CD4-positive, alpha-beta memory T cell (primary cell): ENCODE results near the gene RNF138. TPM values are rescaled to one million over a fixed set of nuclear protein-coding genes. Genes with fewer than 3 reads are reported as not detected.

Experiments used
- CTCF ChIA-PET: fragments of 350-600 bp; sonication (Branson Sonifier 250); formaldehyde crosslinking; loops from one replicate; lab custom pipeline; 2021; ENCODE audit warnings: inconsistent platforms; ENCODE audit not compliant: partially characterized antibody; lab: Charles Lee
- POLR2A ChIA-PET: fragments of 350-600 bp; sonication (Branson Sonifier 250); formaldehyde crosslinking; loops from one replicate; lab custom pipeline; 2021; ENCODE audit not compliant: partially characterized antibody; lab: Charles Lee
- DNase-seq, 5 donors: peaks; one replicate each; pipeline versions ENCODE4 v3.0.0 to v3.0.0-alpha.2; 2020 to 2022; ENCODE audit warnings: mixed read lengths in 1 of 5
- H3K27ac ChIP-seq: one replicate; pipeline ENCODE4 v1.7.0; 2013; ENCODE audit warnings: low read depth, low read length
- H3K27me3 ChIP-seq: 2 replicates; pipeline ENCODE4 v1.7.0; 2013; ENCODE audit warnings: mild to moderate bottlenecking, low read length, moderate library complexity; ENCODE audit not compliant: insufficient read depth
- H3K36me3 ChIP-seq: 2 replicates; pipeline ENCODE4 v1.7.0; 2013; ENCODE audit warnings: mild to moderate bottlenecking, low read length, moderate library complexity; ENCODE audit not compliant: insufficient read depth
- H3K4me1 ChIP-seq: 2 replicates; pipeline ENCODE4 v1.7.0; 2013; ENCODE audit warnings: mild to moderate bottlenecking, low read length, moderate library complexity; ENCODE audit not compliant: insufficient read depth
- H3K4me3 ChIP-seq, 2 donors: one replicate each; pipeline ENCODE4 v1.7.0; 2013; ENCODE audit warnings: low read length in 2 of 2, mild to moderate bottlenecking in 1 of 2
- H3K9me3 ChIP-seq, 2 donors: one replicate each; pipeline ENCODE4 v1.7.0; 2013; ENCODE audit warnings: low read length in 2 of 2, control low read depth in 1 of 2; ENCODE audit not compliant: control insufficient read depth in 1 of 2
- H3K27ac Mint-ChIP-seq, 7 donors: one replicate each; pipeline ENCODE4 v1.8.0; 2020 to 2021; ENCODE audit warnings: mixed read lengths in 7 of 7, mild to moderate bottlenecking in 6 of 7, inconsistent platforms in 3 of 7, moderate library complexity in 3 of 7
- H3K27me3 Mint-ChIP-seq, 2 donors: one replicate each; pipeline ENCODE4 v1.8.0; 2020 to 2021; ENCODE audit warnings: mixed read lengths in 2 of 2
- H3K36me3 Mint-ChIP-seq, 2 donors: one replicate each; pipeline ENCODE4 v1.8.0; 2020 to 2021; ENCODE audit warnings: mixed read lengths in 2 of 2, inconsistent platforms in 1 of 2, mild to moderate bottlenecking in 1 of 2
- H3K4me1 Mint-ChIP-seq, 4 donors: one replicate each; pipeline ENCODE4 v1.8.0; 2020 to 2021; ENCODE audit warnings: mixed read lengths in 4 of 4, mild to moderate bottlenecking in 1 of 4
- H3K4me3 Mint-ChIP-seq, 8 donors: one replicate each; pipeline ENCODE4 v1.8.0; 2020 to 2021; ENCODE audit warnings: mixed read lengths in 8 of 8, mild to moderate bottlenecking in 7 of 8, moderate library complexity in 6 of 8, inconsistent platforms in 3 of 8
- H3K9me3 Mint-ChIP-seq, 8 donors: one replicate each; pipeline ENCODE4 v1.8.0; 2020 to 2021; ENCODE audit warnings: mixed read lengths in 8 of 8, mild to moderate bottlenecking in 5 of 8, inconsistent platforms in 3 of 8, moderate library complexity in 1 of 8
- intact Hi-C: fragments of 100-400 bp; cut with micrococcal nuclease; formaldehyde crosslinking; loops from one replicate; pipeline ENCODE4 v1.15.1; 2023
- polyA plus RNA-seq, 2 donors: library from polyadenylated mRNA; unstranded; fragments of 300-500 nt; fragmentation: Illumina TruSeq; gene quantifications; one replicate each; pipeline ENCODE4 v1.2.3, GENCODE V29; 2021
- total RNA-seq, 2 experiments: library from RNA; stranded (reverse); gene quantifications; one replicate each; pipeline ENCODE4 v1.2.3, GENCODE V29; 2021

RNF138 gene
- total and polyA plus RNA-seq, 4 experiments from 2014 or later: 58.1 to 83.2 (median 68.2) TPM

GRCh38 chr18:32093102-32093511 lies 1.4 kb downstream of the RNF138 start:
- Mint-ChIP-seq H3K9me3 (no peaks in the 10 kb centered on the region), H3K4me3 (peak overlapping the region; percentile 90 to 99 (median 97)), H3K4me1 (peaks cover 30 to 58% (median 44%) of the 10 kb centered on the region in 4 donors), H3K27ac (peak overlapping the region; percentile 91 to 99 (median 96)), H3K27me3 (no peaks in the 10 kb centered on the region), H3K36me3 (peaks cover 21 to 36% of the 10 kb centered on the region in 2 donors)
- no peaks in the 10 kb centered on the region for H3K36me3 ChIP-seq
- no peaks in the 10 kb centered on the region for H3K9me3 ChIP-seq
- ChIA-PET POLR2A (interaction anchor here (0.9 to 5.0 kb wide), 8 partner anchors 8 to 150 kb away, joined by 3 to 147 read pairs (median 6); partner anchors contain the start of genes RNF125 and TRAPPC8), CTCF (interaction anchor here (1.1 to 4.9 kb wide), 3 partner anchors 44 to 151 kb away, joined by 3 to 23 read pairs (median 9); partner anchors contain the start of genes RNF125 and TRAPPC8)
- no peaks in the 10 kb centered on the region for H3K27me3 ChIP-seq
- peak; percentile 47 to 58 (median 52) for DNase-seq
- intact Hi-C loops: loop anchor here (2.0 to 10.0 kb wide), 4 partner anchors 20 to 408 kb away; partner anchors contain the start of genes B4GALT6 and GAREM1
- H3K27ac ChIP-seq: peak overlapping the region; percentile 98
- peak overlapping the region; percentile 91 to 96 for H3K4me3 ChIP-seq
- peaks cover 46% of the 10 kb centered on the region for H3K4me1 ChIP-seq

GRCh38 chr18:32093523-32093922 lies 1.8 kb downstream of the RNF138 start:
- Mint-ChIP-seq H3K4me1 (peaks cover 30 to 58% (median 44%) of the 10 kb centered on the region in 4 donors), H3K36me3 (peaks cover 21 to 36% of the 10 kb centered on the region in 2 donors), H3K27me3 (no peaks in the 10 kb centered on the region), H3K9me3 (no peaks in the 10 kb centered on the region), H3K4me3 (peak overlapping the region; percentile 90 to 99 (median 97)), H3K27ac (peak overlapping the region; percentile 91 to 99 (median 96))
- peak in 1 of 5 donors; percentile 46 for DNase-seq
- peaks cover 50% of the 10 kb centered on the region for H3K4me1 ChIP-seq
- peak overlapping the region; percentile 98 for H3K27ac ChIP-seq
- no peaks in the 10 kb centered on the region for H3K36me3 ChIP-seq
- no peaks in the 10 kb centered on the region for H3K27me3 ChIP-seq
- ChIA-PET CTCF (interaction anchor here (2.8 to 4.9 kb wide), 2 partner anchors 75 to 151 kb away, joined by 9 to 23 read pairs; partner anchors contain the start of genes RNF125 and TRAPPC8), POLR2A (interaction anchor here (0.9 to 5.0 kb wide), 7 partner anchors 8 to 151 kb away, joined by 3 to 147 read pairs (median 5); partner anchors contain the start of genes RNF125 and TRAPPC8)
- no peaks in the 10 kb centered on the region for H3K9me3 ChIP-seq
- peak overlapping the region; percentile 91 to 96 for H3K4me3 ChIP-seq
- intact Hi-C loops: loop anchor here (2.0 to 10.0 kb wide), 4 partner anchors 21 to 409 kb away; partner anchors contain the start of genes B4GALT6 and GAREM1

DNA sequence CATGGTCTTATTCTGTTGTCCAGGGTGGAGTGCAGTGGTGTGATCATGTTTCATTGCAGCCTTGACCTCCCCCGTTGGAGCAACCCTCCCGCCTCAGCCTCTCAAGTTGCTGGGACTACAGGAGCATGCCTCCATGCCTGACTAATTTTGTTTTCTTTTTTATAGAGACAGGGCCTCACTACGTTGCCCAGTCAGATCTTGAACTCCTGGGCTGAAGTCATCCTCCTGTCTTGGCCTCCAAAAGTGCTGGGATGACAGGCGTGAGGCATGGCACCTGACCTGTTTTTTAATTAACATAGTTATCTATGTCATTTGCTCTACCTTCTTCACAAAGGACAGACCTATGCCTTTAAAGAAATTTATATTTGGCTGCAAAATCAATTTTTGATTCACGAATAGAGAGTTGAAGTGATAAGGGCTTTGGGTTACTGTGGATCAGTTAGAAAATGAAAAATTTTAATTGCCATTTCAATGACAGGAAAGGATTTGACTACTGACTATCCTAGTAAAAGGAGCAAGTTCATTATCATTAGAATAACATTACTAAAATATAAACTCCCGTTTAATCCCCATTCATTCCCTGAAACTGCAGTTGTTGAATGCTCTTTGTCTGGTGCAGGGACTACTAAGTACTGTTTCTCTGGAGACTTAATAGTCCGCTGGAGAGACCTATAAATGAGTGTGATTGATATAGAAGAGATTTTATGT lies 3.7 kb downstream of the RNF138 start:
- Mint-ChIP-seq H3K27me3 (no peaks in the 10 kb centered on the region), H3K27ac (peak overlapping the region; percentile 68 to 98 (median 89)), H3K9me3 (no peaks in the 10 kb centered on the region), H3K4me3 (peak overlapping the region; percentile 84 to 99 (median 92)), H3K36me3 (peaks cover 21 to 43% of the 10 kb centered on the region in 2 donors), H3K4me1 (peaks cover 40 to 72% (median 55%) of the 10 kb centered on the region in 4 donors)
- Histone ChIP-seq H3K9me3 (no peaks in the 10 kb centered on the region), H3K27ac (no peak overlapping the region), H3K36me3 (peaks cover 3% of the 10 kb centered on the region), H3K4me1 (peaks cover 64% of the 10 kb centered on the region), H3K4me3 (peak overlapping the region in 1 of 2 donors; percentile 15), H3K27me3 (no peaks in the 10 kb centered on the region)
- intact Hi-C loops: loop anchor here (10.0 kb wide), 1 partner anchor 411 kb away; the partner anchor contains the start of gene B4GALT6
- ChIA-PET POLR2A (interaction anchor here (0.7 to 2.3 kb wide), 6 partner anchors 10 to 1204 kb away, joined by 3 to 31 read pairs (median 4); partner anchors contain the start of gene RNF125), CTCF (interaction anchor here (1.9 to 2.0 kb wide), 2 partner anchors 23 to 76 kb away, joined by 6 to 10 read pairs; partner anchors contain the start of gene RNF125)
- no peak for DNase-seq

GRCh38 chr18:32095900-32096229 lies 4.2 kb downstream of the RNF138 start:
- POLR2A ChIA-PET: interaction anchor here (0.9 to 2.3 kb wide), 5 partner anchors 9 to 153 kb away, joined by 3 to 31 read pairs (median 5); partner anchors contain the start of genes RNF125 and TRAPPC8
- H3K27ac ChIP-seq: no peak overlapping the region
- intact Hi-C loops: loop anchor here (10.0 kb wide), 1 partner anchor 411 kb away; the partner anchor contains the start of gene B4GALT6

GRCh38 chr18:32096946-32097345 lies 5.3 kb downstream of the RNF138 start:
- peaks cover 60% of the 10 kb centered on the region for H3K4me1 ChIP-seq
- POLR2A ChIA-PET: interaction anchor here (1.0 to 2.3 kb wide), 6 partner anchors 8 to 154 kb away, joined by 3 to 31 read pairs (median 5); partner anchors contain the start of genes RNF125 and TRAPPC8
- peaks cover 25 to 47% of the 10 kb centered on the region in 2 donors for H3K36me3 Mint-ChIP-seq

More at GRCh38 chr18:32095900-32096229, 4.2 kb downstream of the RNF138 start:
- Mint-ChIP-seq H3K4me3 (peak overlapping the region; percentile 82 to 99 (median 92)), H3K4me1 (peaks cover 41 to 75% (median 58%) of the 10 kb centered on the region in 4 donors), H3K9me3 (no peaks in the 10 kb centered on the region), H3K27ac (peak overlapping the region; percentile 68 to 98 (median 86)), H3K27me3 (no peaks in the 10 kb centered on the region), H3K36me3 (peaks cover 23 to 45% of the 10 kb centered on the region in 2 donors)
- Histone ChIP-seq H3K9me3 (no peaks in the 10 kb centered on the region), H3K36me3 (peaks cover 3% of the 10 kb centered on the region), H3K27me3 (no peaks in the 10 kb centered on the region), H3K4me3 (no peak overlapping the region), H3K4me1 (peaks cover 64% of the 10 kb centered on the region)
- CTCF ChIA-PET: interaction anchor here (1.9 to 2.0 kb wide), 2 partner anchors 24 to 77 kb away, joined by 6 to 10 read pairs; partner anchors contain the start of gene RNF125
- DNase-seq: no peak

DNA sequence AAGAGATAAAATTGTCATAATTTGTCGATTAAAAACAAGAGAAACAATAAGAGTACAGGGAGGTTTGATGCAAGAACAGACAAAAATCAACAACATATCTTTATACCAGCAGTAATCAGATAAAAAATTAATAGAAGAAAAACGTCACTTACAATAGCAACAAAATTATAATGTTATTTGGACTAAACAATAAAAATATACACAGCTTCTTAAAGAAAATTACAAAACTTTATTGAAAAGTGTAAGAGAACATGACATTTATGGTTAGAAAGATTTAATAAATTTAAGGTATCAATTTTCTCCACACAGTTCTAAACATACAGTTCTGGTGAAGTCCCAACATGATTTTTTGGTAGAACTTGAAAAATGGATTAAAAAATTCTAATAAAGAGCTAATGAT lies 12.8 kb downstream of the RNF138 start:
- no peak overlapping the region for H3K27ac ChIP-seq
- H3K27me3 ChIP-seq: no peaks in the 10 kb centered on the region
- Mint-ChIP-seq H3K27me3 (no peaks in the 10 kb centered on the region), H3K9me3 (no peaks in the 10 kb centered on the region), H3K27ac (peak overlapping the region in 1 of 7 donors; percentile 90), H3K4me3 (peak overlapping the region in 1 of 8 donors; percentile 58), H3K4me1 (peaks cover 25 to 60% (median 43%) of the 10 kb centered on the region in 4 donors), H3K36me3 (peaks cover 14 to 38% of the 10 kb centered on the region in 2 donors)
- ChIA-PET POLR2A (interaction anchor here (1.5 to 3.2 kb wide), 2 partner anchors 8 to 85 kb away, joined by 5 to 10 read pairs; partner anchors contain the start of gene RNF125), CTCF (interaction anchor here (3.0 kb wide), 1 partner anchor 33 kb away, joined by 12 read pairs; no protein-coding TSS in a partner anchor)
- DNase-seq: no peak
- intact Hi-C loops: no loop called here
- H3K36me3 ChIP-seq: peaks cover 11% of the 10 kb centered on the region
- H3K9me3 ChIP-seq: no peaks in the 10 kb centered on the region
- H3K4me3 ChIP-seq: no peak overlapping the region
- H3K4me1 ChIP-seq: peaks cover 41% of the 10 kb centered on the region

More at GRCh38 chr18:32096946-32097345, 5.3 kb downstream of the RNF138 start:
- DNase-seq: peak in 4 of 5 donors; percentile 30 to 46 (median 36)
- intact Hi-C loops: loop anchor here (10.0 kb wide), 1 partner anchor 412 kb away; the partner anchor contains the start of gene B4GALT6
- Mint-ChIP-seq H3K4me1 (peaks cover 39 to 70% (median 57%) of the 10 kb centered on the region in 4 donors), H3K9me3 (no peaks in the 10 kb centered on the region), H3K27ac (peak overlapping the region; percentile 59 to 98 (median 86)), H3K27me3 (no peaks in the 10 kb centered on the region), H3K4me3 (peak overlapping the region; percentile 33 to 99 (median 83))
- H3K27ac ChIP-seq: peak overlapping the region; percentile 44
- no peaks in the 10 kb centered on the region for H3K27me3 ChIP-seq
- CTCF ChIA-PET: interaction anchor here (1.9 to 2.0 kb wide), 2 partner anchors 25 to 78 kb away, joined by 6 to 10 read pairs; partner anchors contain the start of gene RNF125
- peaks cover 3% of the 10 kb centered on the region for H3K36me3 ChIP-seq
- peak overlapping the region in 1 of 2 donors; percentile 5 for H3K4me3 ChIP-seq
- no peaks in the 10 kb centered on the region for H3K9me3 ChIP-seq
